ENCODE data around the gene PDGFC.
"Not testable (repeated sequence)": the region's sequence is repeated elsewhere in the genome, so short reads cannot be mapped to it uniquely, and the experiment has no call there.

The PDGFC gene

DNA sequence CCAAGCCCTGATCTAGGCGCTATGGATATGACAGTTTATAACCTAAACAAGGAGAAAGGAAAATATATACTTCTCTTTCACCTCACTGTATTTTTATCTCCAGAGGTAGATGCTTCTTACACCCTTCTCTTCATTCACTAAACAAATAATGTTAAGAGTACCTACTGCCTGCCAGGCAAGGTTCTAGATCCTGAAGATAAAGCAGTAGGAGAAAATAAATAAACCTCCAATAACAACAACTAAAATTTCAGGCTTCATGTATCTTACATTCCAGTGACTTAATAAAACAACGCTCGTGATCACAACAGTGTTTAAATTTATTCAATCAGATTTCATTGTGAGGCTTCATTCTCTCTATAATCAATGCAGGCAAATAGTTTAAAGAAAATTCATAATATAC is 20.7 kb downstream of the PDGFC start:
- no peak for DNase-seq (ENCODE audit: low read depth)

DNA sequence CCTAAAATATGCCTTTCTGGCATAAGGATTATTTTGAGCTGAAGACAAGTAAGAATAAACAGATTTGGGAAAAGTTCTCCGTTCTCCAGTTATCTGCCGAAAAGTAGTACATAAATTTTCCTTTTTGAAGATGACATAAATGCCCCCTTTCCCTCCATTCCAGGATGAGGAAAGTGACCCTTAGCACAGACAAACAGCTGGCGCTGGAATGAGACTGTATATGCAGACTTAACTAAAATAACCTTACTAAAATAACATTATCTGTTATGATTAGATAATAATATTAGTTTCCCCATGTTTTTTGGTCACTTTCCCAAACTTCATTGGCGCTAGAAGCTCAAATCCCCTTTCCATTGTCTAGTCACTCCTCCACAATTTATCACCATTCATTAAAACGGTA is 21.5 kb downstream of the PDGFC start:
- no peak for DNase-seq (ENCODE audit: low read depth)

DNA sequence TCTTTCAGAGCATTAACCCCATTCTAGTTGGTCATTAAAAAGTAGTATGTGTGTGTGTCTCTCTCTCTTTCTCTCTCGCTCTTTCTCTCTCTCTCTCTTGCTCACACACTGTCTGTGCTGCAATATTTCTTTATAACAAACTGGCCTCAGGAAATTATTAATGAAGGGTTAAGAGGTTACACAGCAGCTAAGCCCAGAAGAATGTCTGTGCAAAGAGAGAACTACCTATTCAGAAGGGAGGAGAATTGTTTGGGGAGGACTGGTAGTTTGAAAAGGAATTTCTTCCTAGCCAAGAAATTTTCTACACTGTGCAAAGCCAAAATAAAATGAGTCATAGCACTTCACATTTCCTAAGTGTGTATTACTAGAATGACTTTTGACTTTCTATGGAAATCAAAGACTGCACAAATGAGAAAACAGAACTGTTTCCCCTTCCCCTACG is 22.2 kb downstream of the PDGFC start:
- no peak for DNase-seq (ENCODE audit: low read depth)

DNA sequence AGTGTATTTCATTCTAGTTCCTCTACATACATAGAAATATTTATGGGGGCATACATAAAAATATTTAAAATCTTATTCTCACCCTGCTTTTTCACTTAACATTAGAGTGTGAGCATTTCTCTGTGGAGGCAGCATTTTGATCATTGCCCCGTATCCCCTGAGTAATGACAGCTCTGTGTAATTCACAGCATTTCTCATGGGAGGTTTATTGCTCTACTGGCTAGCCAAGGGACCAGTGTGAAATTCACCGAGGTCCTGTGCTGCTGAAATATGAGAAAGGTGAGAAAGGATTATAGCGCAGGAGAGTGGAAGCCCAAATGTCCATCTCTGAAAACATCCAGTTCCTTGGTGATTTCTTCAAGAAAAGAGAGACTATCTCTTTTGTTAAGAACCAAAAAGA is 22.9 kb downstream of the PDGFC start:
- DNase-seq (ENCODE audit: low read depth): no peak

DNA sequence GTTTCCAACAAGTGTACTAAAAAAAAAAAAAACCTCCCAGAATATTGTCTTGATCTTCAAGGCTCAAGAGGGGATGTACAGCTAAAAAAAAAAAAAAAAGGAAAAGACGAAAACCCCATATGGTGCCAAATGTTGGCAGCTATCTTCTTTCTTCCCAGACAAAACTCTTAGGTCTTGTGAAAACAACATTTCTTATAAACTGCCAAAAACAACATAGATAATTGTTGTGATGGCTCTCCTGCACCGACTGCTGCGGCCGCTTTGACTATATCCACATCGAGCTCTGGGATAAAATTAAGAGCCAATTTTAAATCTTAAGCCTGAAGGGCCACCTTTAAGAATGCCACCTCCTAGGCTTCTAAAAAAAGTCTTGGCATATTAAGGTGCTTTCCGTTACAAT is 23.5 kb downstream of the PDGFC start:
- no peak for DNase-seq (ENCODE audit: low read depth)

DNA sequence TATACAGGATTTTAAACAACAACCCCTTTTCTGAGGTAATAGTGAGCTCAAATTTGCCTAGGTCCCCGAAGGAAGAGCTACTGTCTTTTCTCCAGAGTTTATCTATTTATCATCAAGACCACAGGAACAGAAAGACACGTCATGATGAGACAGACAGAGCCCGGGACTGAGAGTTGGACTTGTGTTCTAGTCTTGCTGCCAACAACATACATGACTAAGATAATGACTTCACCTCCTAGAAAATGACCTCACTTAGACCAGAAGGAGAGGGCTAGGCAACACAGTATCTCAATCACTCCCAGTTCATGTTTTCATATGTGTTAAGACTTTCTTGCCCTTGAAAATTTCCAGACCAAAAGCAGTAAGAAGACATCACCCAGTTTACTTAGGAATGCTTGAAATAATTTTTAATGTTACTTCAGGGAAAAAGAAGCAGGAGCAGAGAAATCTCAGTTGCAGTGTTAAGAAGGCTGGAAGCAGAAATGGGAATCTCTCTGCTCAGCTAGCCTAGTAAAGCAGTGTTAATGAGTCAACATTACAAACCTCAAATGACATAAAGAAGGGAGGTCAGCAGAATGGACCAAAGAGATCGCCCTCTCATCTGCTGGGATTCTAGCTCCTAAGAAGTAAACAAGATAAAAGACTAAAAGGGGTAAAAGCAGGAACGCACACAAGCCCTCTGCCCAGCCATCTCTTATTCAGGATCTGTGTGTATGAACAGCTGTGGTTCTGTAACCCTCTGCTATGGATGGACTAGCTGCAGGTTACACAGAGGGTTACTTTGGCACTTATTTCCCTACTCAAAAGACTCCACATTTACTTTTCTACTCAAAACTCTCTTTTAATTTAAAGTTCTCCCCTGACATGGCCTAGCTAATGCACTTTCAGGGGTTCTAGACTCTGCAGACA is 24.8 kb downstream of the PDGFC start:
- DNase-seq (ENCODE audit: low read depth): no peak

DNA sequence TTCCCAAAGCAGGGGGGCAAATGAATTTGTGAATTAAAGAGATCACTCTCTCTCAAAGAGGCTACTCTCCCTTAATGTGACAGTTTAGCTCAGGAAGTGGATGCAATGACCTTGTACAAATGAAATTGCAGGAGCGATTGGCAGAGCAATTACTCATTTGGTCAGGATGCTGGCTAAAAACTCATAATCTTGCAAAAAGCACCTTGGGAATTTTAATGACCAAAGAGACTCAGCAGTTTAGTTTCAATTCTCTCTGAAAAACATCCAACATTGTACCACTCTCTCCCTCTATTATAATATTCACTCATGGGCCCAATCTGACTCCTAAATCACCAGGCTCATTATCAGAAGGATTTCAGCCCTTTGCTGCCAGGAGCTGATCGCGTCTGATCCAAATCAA is 26.1 kb downstream of the PDGFC start:
- no peak for DNase-seq (ENCODE audit: low read depth)

DNA sequence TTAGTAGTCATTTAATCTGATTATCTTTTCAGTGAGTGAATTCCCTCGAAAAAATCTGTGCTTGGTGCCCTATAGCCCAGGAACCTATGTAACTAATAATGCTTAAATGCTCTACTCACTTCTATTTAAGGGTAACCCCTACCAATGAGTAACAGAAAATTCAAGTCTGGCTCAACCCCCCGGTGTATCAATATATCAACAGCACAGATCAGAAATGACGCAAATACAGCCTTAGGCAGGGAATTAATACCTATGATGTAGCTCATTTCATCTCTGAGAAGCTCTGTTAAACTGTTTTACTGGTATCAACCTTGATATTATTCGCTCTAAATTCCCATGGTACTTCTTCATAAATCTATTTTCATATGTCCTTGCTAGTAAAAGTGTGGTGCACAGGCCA is 28.6 kb downstream of the PDGFC start:
- no peak for DNase-seq (ENCODE audit: low read depth)

DNA sequence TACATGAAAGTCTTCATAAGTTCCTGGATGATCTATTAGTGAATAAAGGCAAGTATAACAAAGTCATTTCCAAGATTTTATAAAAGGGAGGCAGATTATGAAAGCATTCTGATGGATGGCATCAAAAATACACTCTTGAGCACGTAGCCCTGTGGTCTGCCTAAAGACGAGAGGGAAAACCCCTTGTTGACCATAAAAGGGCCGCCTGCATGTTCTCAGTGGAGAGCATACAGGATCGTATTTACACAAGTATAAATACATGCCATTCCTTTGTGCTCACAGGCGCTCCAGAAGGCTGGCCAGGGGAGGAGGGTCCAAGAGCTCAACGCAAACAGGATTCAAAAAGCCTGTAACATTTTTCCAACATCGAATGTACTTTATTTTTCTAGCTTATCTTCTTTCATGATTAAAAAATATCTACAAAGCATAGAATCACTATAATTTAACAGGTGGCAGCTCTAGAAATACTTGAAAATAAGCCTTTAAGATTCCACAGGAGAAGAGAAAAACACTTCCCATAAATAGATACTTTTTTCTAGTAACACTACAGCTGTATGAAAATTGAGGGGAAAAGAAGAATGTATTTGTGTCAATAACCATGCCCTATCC is 29.6 kb downstream of the PDGFC start:
- no peak for DNase-seq (ENCODE audit: low read depth)

DNA sequence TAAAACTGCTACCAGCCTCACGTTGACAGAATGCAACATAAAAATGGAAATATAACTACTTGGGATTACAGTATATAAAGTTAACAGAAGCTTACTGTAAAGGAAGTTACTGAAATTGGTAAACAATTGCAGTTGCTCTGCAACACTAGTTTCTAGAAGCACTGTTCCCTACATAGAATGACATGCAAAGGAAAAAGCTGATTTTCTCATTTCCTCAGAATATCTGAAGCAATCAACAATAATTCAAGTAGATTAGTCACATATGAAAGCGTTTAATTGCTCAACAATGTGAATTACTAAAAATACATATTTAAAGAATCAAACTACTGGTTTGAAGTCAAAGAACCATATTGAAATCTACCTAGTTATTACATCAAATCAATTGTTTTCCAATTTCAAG is 31.8 kb downstream of the PDGFC start:
- DNase-seq (ENCODE audit: low read depth): no peak

DNA sequence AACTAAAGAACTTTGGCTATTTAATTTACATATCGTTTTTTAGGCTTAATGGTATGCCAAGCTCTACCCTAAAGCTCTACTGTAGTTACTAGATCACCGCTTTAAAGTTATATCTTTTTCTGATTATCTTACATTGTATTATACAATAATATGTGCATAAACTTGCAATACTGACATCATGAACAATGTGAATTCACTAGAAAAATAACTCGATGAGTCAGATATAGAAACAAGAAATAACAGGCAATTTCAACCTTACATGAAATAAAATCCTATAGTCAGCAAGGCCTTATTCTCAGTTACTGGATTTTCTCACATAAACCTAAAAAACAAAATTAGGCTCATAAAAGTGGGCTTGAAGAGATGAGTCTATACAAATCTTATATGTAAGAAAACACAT is 32.5 kb downstream of the PDGFC start:
- no peak for DNase-seq (ENCODE audit: low read depth)

DNA sequence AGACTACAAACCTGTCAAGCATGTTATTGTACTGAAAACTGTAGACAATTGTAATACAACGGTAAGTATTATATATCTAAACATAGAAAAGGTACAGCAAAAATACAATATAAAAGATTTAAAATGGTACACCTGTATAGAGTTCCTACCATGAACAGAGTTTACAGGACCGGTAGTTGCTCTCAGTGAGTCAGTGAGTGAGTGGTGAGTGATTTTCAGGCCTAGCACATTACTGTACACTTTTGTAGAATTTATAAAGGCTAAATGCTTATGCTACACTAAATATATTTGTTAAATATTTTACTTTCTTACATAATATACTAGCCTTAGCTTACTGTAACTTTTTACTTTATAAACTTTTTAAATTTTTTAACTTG is 37.4 kb downstream of the PDGFC start:
- no peak for DNase-seq (ENCODE audit: low read depth)

DNA sequence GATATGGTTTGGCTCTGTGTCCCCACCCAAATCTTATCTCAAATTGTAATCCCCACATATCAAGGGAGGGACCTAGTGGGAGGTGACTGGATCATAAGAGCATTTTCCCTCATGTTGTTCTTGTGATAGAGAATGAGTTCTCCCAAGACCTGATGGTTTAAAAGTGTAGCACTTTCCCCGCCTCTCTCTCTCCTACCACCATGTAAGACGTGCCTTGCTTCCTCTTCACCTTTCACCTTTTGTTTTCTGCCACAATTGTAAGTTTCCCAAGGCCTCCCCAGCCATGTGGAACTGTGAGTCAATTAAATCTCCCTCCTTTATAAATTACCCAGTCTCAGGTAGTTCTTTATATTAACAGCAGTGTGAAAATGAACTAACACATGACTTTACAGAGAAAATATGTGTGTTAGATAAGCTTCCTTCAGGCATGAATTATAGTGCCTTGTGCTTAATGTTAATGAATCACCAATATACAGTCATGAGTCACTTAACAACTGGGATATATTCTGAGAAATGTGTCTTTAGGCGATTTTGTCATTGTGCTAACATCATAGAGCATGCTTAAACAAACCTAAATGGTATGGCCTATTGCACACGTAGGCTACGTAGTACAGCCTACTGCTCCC is 37.9 kb downstream of the PDGFC start:
- DNase-seq (ENCODE audit: low read depth): no peak

DNA sequence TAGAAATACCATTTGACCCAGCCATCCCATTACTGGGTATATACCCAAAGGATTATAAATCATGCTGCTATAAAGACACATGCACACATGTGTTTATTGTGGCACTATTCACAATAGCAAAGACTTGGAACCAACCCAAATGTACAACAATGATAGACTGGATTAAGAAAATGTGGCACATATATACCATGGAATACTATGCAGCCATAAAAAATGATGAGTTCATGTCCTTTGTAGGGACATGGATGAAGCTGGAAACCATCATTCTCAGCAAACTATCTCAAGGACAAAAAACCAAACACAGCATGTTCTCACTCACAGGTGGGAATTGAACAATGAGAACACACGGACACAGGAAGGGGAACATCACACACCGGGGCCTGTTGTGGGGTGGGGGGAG is 39.2 kb downstream of the PDGFC start:
- DNase-seq (ENCODE audit: low read depth): not testable (repeated sequence)

DNA sequence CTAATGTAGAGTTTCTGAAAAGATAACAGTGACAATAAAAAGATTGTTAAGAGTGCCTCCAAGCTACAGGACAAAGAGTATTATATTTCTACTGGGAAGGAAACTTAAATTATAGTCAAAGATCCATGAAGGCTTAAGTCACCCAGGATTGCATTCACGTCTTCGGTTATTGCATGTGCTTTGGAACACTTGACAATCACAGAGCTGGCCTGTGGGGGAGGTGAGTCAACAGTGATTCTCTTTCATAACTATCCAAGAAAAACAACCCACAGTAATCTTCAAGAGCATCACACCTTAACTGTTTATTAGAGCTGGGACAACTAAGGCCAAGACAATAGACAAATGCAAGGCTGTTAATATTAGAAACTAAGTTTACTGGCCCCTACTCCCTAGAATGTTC is 40.3 kb downstream of the PDGFC start:
- DNase-seq (ENCODE audit: low read depth): no peak

DNA sequence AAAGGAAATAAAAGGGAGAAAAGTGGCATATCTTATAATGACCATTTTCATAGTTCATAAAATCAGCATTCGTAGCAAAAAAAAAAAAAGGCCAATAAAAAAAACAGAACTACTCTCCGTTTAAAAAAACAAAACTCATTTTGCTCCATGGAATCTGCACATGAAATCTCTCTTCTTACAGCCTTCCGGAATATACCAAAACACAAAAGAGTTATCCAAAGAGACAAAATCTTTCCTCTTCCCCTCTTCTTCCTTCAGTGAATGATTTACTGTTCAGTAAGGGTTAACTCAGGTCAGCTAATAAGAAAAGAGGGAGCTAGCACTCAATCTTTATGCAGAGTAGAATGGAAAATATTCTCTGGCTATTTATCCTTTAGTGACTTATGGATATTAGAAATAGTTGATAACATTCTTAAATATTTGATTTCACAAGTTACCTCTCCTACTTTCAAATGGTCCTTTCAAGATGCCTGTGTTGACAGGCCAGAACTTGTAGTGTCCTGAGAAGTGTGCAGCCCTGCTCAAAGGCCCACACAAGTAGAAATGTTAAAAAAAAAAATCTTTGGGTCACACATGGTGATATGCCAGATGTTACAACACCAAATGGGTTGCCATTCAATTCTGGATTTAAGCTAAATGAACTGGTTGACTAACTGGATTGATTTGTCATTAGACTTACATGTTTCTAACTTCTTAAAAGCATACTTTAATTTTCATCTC is 42.1 kb downstream of the PDGFC start:
- DNase-seq (ENCODE audit: low read depth): no peak

DNA sequence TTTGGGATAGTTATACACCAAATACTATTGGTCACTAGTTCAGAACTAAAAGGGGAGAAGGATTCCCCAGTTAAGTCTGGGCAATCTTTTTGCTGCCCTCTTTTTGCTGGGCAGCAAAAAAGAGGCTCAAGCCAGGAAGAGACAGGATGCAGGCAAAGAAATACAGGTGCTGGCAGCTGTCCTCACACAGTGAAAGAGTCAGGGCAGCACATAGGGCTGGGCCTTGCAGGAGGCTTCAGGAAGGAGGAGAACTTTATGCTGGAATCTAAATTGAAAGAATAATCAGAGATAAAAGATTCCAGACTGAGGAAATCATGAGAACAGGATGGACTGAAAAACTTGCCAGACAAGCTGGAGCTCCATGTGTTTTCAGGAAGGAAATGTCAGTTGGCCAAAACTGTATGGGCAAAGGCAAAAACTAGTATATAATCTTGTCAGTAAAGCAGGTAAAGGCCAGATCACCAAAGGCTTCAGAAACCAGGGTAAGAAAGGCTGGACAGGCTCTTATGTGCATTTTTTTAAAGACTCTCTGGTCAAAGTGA is 46.8 kb downstream of the PDGFC start:
- DNase-seq (ENCODE audit: low read depth): no peak

DNA sequence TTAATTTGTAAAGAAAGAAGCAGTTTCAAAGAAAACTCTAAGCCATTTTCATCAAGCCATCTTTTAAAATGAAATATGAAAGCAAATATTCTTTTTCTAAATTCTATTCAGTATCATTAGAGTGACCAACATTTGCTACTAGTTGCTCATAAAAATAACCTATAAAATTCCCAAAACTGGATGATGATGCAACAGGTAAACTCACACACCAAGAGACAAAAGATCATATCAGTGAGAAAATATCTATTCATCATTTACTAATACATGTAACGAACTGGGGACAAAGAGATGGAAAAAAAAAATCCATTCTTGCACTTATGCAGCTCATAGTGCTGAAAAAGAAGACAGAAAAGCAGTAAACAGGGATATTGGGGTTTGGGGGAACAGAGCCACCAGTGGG is 48.1 kb downstream of the PDGFC start:
- no peak for DNase-seq (ENCODE audit: low read depth)

DNA sequence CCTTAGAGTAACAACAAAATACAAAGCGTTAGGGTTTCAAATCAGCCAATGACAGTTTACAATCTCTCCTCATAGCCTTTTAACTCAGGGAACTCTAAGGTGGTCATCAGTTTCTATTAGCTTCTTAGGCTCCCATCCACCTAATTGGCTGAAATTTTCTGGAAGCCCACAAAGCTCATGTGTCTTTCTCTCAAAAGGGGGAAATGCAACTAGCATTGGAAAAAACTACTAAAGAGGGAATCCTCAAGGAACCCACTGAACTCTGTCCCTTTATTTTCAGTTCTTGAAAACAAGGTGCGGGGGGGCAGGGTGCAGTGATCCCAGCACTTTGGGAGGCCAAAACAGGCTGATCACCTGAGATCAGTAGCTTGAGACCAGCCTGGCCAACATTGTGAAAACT is 56.4 kb downstream of the PDGFC start:
- no peak for DNase-seq (ENCODE audit: low read depth)

DNA sequence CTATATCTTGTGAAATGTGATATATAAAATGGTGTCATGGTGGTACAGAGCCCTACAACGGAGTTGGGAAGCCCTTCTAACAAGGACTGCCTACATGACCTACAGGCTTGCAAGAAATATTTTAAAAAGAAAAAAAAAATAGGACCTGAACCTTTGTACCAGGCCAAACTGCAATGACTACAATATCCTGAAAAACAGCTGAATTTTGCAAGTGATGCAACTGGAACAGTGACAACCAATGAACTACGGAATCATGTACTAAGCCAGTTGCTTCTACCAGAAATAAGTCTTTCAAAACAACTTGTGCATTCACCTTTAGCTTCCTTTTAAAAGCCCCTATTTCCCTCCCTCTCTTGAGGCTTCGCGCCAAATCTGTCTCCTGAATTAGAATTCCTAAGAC is 58.4 kb downstream of the PDGFC start:
- no peak for DNase-seq (ENCODE audit: low read depth)

DNA sequence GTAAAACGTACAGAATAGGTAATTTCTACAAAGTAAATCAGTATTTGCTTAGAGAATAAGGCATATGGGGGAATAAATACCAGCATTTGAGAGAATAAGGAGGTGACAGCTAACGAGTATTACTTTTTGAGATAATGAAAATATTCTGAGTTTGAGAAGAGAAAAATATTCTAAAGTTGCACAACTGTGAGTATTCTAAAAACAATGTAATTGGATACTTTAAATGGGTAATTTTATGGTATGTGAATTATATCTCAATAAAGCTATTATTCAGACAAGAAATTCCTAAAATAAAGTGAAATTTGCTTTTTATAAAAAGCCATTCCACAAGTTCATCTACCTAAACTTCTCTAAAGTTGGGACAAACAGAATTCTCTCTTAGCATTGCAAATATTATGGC is 62.6 kb downstream of the PDGFC start:
- DNase-seq (ENCODE audit: low read depth): no peak

DNA sequence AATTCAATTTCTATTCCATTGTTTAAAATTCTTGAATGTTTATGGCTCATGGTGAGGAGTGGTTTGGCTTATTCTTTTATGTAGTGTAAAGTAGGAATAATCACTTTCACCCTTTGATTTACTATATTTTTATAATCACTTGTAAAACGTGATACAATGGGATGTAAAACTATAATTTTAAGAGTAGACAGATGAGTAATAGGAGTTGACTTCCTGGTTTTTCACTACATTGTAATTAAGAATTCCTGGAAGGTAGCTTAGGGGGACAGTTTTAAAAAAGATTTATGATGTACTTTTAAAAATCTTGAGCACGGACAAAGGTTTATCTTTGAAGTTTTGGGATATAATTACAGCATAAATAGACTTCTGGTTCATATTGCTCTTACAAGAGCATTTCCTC is 65.3 kb downstream of the PDGFC start:
- no peak for DNase-seq (ENCODE audit: low read depth)

Data from activated T-helper 1 cell treated with Interleukin-2 at 50 U/mL for 16 hours (primary cell).